HepG2 (cell line): ENCODE results near the gene C4orf33. TPM values are rescaled to one million over a fixed set of nuclear protein-coding genes. Genes with fewer than 3 reads are reported as not detected.

Source experiments
- ATAC-seq: fragments of 200-7000 bp; cut with Tn5 transposase; 3 replicates; pipeline ENCODE4 v1.9.1; 2020; ENCODE audit warnings: mild to moderate bottlenecking, moderate library complexity
- BruUV-seq: library from RNA; stranded (reverse); fragments of 400-500 nt; replicated peaks from 2 replicates; lab custom pipeline; 2021; lab: Mats Ljungman, UMichigan
- CTCF ChIA-PET: fragments of 300-600 bp; formaldehyde crosslinking; extraction: SDS; loops from one replicate; lab custom pipeline; 2021; ENCODE audit warnings: low total read pairs, inconsistent platforms, low intra/inter-chr PET ratio; lab: Yijun Ruan, JAX
- POLR2A ChIA-PET: fragments of 350-600 bp; sonication (Branson Sonifier 250); formaldehyde crosslinking; loops from one replicate; lab custom pipeline; 2020; ENCODE audit warnings: antibody characterized with exemption, inconsistent platforms; lab: Yijun Ruan, JAX
- DNase-seq: peaks from one replicate; pipeline ENCODE4 v3.0.0-alpha.2; 2015; ENCODE audit warnings: low spot score
- FAIRE-seq: peaks from 3 replicates; lab custom pipeline; 2011; peaks lifted over from hg19 to GRCh38; lab: Jason Lieb, UNC
- H2AFZ ChIP-seq: one replicate; pipeline ENCODE4 v1.6.1; 2011; ENCODE audit warnings: low read length, inconsistent platforms
- H3K27ac ChIP-seq: fragments of 300-600 bp; 3 replicates; pipeline ENCODE4 v1.8.0; 2011; ENCODE audit warnings: mixed run types, mild to moderate bottlenecking, mixed read lengths, low read length, inconsistent platforms; ENCODE audit not compliant: insufficient read depth; ENCODE audit errors: extremely low read length
- H3K27me3 ChIP-seq, 2 experiments: fragments of 200-600 bp in 1 of 2; 2 replicates in 1 of 2; 3 replicates in 1 of 2; pipeline versions ENCODE4 v1.6.0 to v1.8.0; 2011; ENCODE audit warnings: low read length in 2 of 2, mild to moderate bottlenecking in 2 of 2, moderate library complexity in 2 of 2, inconsistent platforms in 1 of 2; ENCODE audit not compliant: insufficient read depth in 2 of 2, control insufficient read depth in 1 of 2
- H3K36me3 ChIP-seq, 2 experiments: fragments of 200-600 bp in 1 of 2; replicated peaks in 1 of 2; 2 replicates in 1 of 2; 3 replicates in 1 of 2; pipeline versions ENCODE4 v1.5.1 to v1.8.0; 2011; ENCODE audit warnings: low read length in 2 of 2, inconsistent platforms in 1 of 2; ENCODE audit not compliant: insufficient read depth in 2 of 2, control insufficient read depth in 1 of 2
- H3K4me1 ChIP-seq: 2 replicates; pipeline ENCODE4 v1.5.1; 2012; ENCODE audit warnings: low read length, inconsistent platforms; ENCODE audit not compliant: insufficient read depth
- H3K4me2 ChIP-seq: 2 replicates; pipeline ENCODE4 v1.6.0; 2011; ENCODE audit warnings: low read depth, low read length, inconsistent platforms
- H3K4me3 ChIP-seq, 3 experiments: fragments of 200-600 bp in 1 of 3; sonication (generic), shearing (Covaris generic) in 1 of 3; replicated peaks in 1 of 3; 2 replicates each; pipeline ENCODE4 v1.5.1; 2011 to 2016; ENCODE audit warnings: low read length in 3 of 3, inconsistent platforms in 2 of 3, low read depth in 2 of 3, mild to moderate bottlenecking in 2 of 3, control low read depth in 1 of 3, mixed read lengths in 1 of 3; ENCODE audit not compliant: insufficient read depth in 1 of 3
- H3K79me2 ChIP-seq: one replicate; pipeline ENCODE4 v1.6.1; 2011; ENCODE audit warnings: low read length, inconsistent platforms; ENCODE audit not compliant: insufficient read depth
- H3K9ac ChIP-seq: 2 replicates; pipeline ENCODE4 v1.6.0; 2011; ENCODE audit warnings: mild to moderate bottlenecking, low read depth, low read length, inconsistent platforms; ENCODE audit not compliant: insufficient read depth
- H3K9me3 ChIP-seq: 2 replicates; pipeline ENCODE4 v1.5.1; 2012; ENCODE audit warnings: mild to moderate bottlenecking, low read length
- H4K20me1 ChIP-seq: 2 replicates; pipeline ENCODE4 v1.6.0; 2011; ENCODE audit warnings: inconsistent platforms, mild to moderate bottlenecking, low read length, moderate library complexity; ENCODE audit not compliant: insufficient read depth
- ARNT2 ChIP-seq: sonication (generic); formaldehyde crosslinking; IDR thresholded peaks from 2 replicates; pipeline ENCODE4 v1.8.0; 2022; ENCODE audit warnings: mild to moderate bottlenecking, low read depth, missing genetic modification reagents, moderate library complexity
- DPF2 ChIP-seq: sonication (generic); formaldehyde crosslinking; IDR thresholded peaks from 2 replicates; pipeline ENCODE4 v1.4.0; 2020; ENCODE audit warnings: mild to moderate bottlenecking, low read depth, missing genetic modification reagents, borderline replicate concordance
- FOXC1 ChIP-seq: sonication (generic); formaldehyde crosslinking; IDR thresholded peaks from 2 replicates; pipeline ENCODE4 v1.8.0; 2022; ENCODE audit warnings: mild to moderate bottlenecking, missing genetic modification reagents, borderline replicate concordance
- HDAC2 ChIP-seq: sonication (generic); formaldehyde crosslinking; IDR thresholded peaks from 2 replicates; pipeline ENCODE4 v1.4.0; 2020; ENCODE audit warnings: missing genetic modification reagents
- HOXA7 ChIP-seq: sonication (generic); formaldehyde crosslinking; IDR thresholded peaks from 2 replicates; pipeline ENCODE4 v1.8.1; 2022; ENCODE audit warnings: mild to moderate bottlenecking, missing genetic modification reagents, moderate library complexity
- KLF11 ChIP-seq: IDR thresholded peaks from 2 replicates; pipeline ENCODE4 v1.6.1; 2016; ENCODE audit warnings: missing compliant biosample characterization
- MIXL1 ChIP-seq: IDR thresholded peaks from 2 replicates; pipeline ENCODE4 v1.6.1; 2016
- NR2F6 ChIP-seq, 2 experiments: IDR thresholded peaks; 2 replicates each; pipeline ENCODE4 v1.6.1; 2016; ENCODE audit warnings: antibody characterized with exemption in 1 of 2, mild to moderate bottlenecking in 1 of 2
- RBM39 ChIP-seq: fragments of 200-400 bp; formaldehyde crosslinking; IDR thresholded peaks from one replicate; pipeline ENCODE4 v1.6.1; 2018; ENCODE audit warnings: antibody characterized with exemption, mild to moderate bottlenecking, low read depth, low read length; ENCODE audit not compliant: poor library complexity, severe bottlenecking
- TBX2 ChIP-seq: sonication (generic); formaldehyde crosslinking; IDR thresholded peaks from 2 replicates; pipeline ENCODE4 v1.5.0; 2020; ENCODE audit warnings: missing genetic modification reagents, mild to moderate bottlenecking, borderline replicate concordance
- TEAD3 ChIP-seq: optimal IDR thresholded peaks from 2 replicates; pipeline ENCODE3; 2016; ENCODE audit warnings: borderline replicate concordance
- ZNF446 ChIP-seq: sonication (generic); formaldehyde crosslinking; IDR thresholded peaks from 2 replicates; pipeline ENCODE4 v1.5.0; 2020; ENCODE audit warnings: mild to moderate bottlenecking, missing genetic modification reagents
- ZNF484 ChIP-seq: sonication (generic); formaldehyde crosslinking; IDR thresholded peaks from 2 replicates; pipeline ENCODE4 v1.5.1; 2020; ENCODE audit warnings: mild to moderate bottlenecking, low read depth, missing genetic modification reagents, borderline replicate concordance
- ZNF510 ChIP-seq: sonication (generic); formaldehyde crosslinking; IDR thresholded peaks from 2 replicates; pipeline ENCODE4 v1.4.0; 2020; ENCODE audit warnings: low read depth, mild to moderate bottlenecking, missing genetic modification reagents
- ZNF572 ChIP-seq: sonication (generic); formaldehyde crosslinking; IDR thresholded peaks from 2 replicates; pipeline ENCODE4 v1.5.1; 2020; ENCODE audit warnings: mild to moderate bottlenecking, missing genetic modification reagents
- WGBS: methylation state at CpG from one replicate; pipeline ENCODE4 v1.1.6; 2017; ENCODE audit warnings: low lambda C conversion rate; 5-methylcytosine and 5-hydroxymethylcytosine counted together
- in situ Hi-C: cut with HindIII; loops from 2 replicates; pipeline ENCODE4 v1.10.0; 2017; ENCODE audit warnings: low pct_unique_long_range_greater_than_20kb; ENCODE audit not compliant: extremely low pct_ligation_motif_present
- intact Hi-C: fragments of 100-400 bp; cut with micrococcal nuclease; formaldehyde crosslinking; loops from one replicate; pipeline ENCODE4 v1.10.0; 2022; ENCODE audit not compliant: unreplicated experiment
- polyA plus RNA-seq, 8 experiments: library from polyadenylated mRNA; depleted of rRNA in 3 of 8; stranded (reverse) in 7 of 8; unstranded in 1 of 8; fragments of >200 nt; fragmentation: Illumina TruSeq in 4 of 8; extraction: Trizol in 4 of 8; gene quantifications; 2 replicates each; pipeline versions ENCODE4 v1.2.1 to v1.2.3, GENCODE V29; 2011 to 2016; ENCODE audit warnings: low read depth in 4 of 8, missing spikeins in 1 of 8, mixed read lengths in 1 of 8; ENCODE audit not compliant: insufficient read depth in 1 of 8
- total RNA-seq, 5 experiments: library from RNA; depleted of rRNA; stranded (reverse); fragments of >200 nt; fragmentation: Illumina TruSeq; extraction: Trizol; gene quantifications; 2 replicates each; pipeline ENCODE4 v1.2.3, GENCODE V29; 2016; ENCODE audit warnings: low read depth in 1 of 5
- TF ChIP-seq, protein P1 (sequence below): sonication (generic); formaldehyde crosslinking; IDR thresholded peaks from 2 replicates; pipeline ENCODE4 v1.4.0; 2020; ENCODE audit warnings: missing genetic modification reagents
- TF ChIP-seq, protein P2 (sequence below): sonication (generic); formaldehyde crosslinking; IDR thresholded peaks from 2 replicates; pipeline ENCODE4 v1.4.0; 2020; ENCODE audit warnings: missing genetic modification reagents

Gene C4orf33
- total and polyA plus RNA-seq, 2 of the 13 experiments (the other 11 are each of a cell fraction or from before 2014, with no cell fraction given): 2.8 to 3.3 TPM

GRCh38 chr4:129146639-129147038, 50.7 kb downstream of the C4orf33 start:
- Histone ChIP-seq H3K4me2 (no peak overlapping the region), H3K27ac (no peak overlapping the region), H4K20me1 (no peaks in the 10 kb centered on the region), H3K9me3 (no peaks in the 10 kb centered on the region), H3K36me3 (no peaks in the 10 kb centered on the region), H3K79me2 (no peaks in the 10 kb centered on the region), H3K4me1 (no peaks in the 10 kb centered on the region), H3K27me3 (peaks cover 0 to 30% of the 10 kb centered on the region in 2 experiments; a peak in 2 of 5 replicates), H3K9ac (no peak overlapping the region), H3K4me3 (no peak overlapping the region), H2AFZ (no peak overlapping the region)
- ChIA-PET POLR2A (no interaction called here), CTCF (no interaction called here)
- intact Hi-C loops: no loop called here
- FAIRE-seq: no peak
- ATAC-seq: peak; percentile 49; the same call in 2 of the 3 replicates
- DNase-seq: no peak
- in situ Hi-C loops: no loop called here
- WGBS: 48% methylated on average over 2 of the region's 2 CpGs
- BruUV-seq: no TSS peak
- no peak for TF ChIP-seq NR2F6 (IDR thresholded peaks at IDR 0.05)
- TF ChIP-seq NR2F6 (CRISPR knock-in tag; IDR thresholded peaks at IDR 0.05): no peak
- no peak for TF ChIP-seq ZNF484 (CRISPR knock-in tag)
- TF ChIP-seq HOXA7: no peak
- TF ChIP-seq ARNT2 (CRISPR knock-in tag): no peak
- no peak for TF ChIP-seq MIXL1
- no peak for TF ChIP-seq ZNF510 (CRISPR knock-in tag)
- no peak for TF ChIP-seq TEAD3 (CRISPR knock-in tag)
- TF ChIP-seq DPF2 (CRISPR knock-in tag): no peak
- TF ChIP-seq, protein P1, sequence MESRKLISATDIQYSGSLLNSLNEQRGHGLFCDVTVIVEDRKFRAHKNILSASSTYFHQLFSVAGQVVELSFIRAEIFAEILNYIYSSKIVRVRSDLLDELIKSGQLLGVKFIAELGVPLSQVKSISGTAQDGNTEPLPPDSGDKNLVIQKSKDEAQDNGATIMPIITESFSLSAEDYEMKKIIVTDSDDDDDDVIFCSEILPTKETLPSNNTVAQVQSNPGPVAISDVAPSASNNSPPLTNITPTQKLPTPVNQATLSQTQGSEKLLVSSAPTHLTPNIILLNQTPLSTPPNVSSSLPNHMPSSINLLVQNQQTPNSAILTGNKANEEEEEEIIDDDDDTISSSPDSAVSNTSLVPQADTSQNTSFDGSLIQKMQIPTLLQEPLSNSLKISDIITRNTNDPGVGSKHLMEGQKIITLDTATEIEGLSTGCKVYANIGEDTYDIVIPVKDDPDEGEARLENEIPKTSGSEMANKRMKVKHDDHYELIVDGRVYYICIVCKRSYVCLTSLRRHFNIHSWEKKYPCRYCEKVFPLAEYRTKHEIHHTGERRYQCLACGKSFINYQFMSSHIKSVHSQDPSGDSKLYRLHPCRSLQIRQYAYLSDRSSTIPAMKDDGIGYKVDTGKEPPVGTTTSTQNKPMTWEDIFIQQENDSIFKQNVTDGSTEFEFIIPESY (CRISPR knock-in tag): no peak
- TF ChIP-seq, protein P2, sequence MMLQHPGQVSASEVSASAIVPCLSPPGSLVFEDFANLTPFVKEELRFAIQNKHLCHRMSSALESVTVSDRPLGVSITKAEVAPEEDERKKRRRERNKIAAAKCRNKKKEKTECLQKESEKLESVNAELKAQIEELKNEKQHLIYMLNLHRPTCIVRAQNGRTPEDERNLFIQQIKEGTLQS (CRISPR knock-in tag): no peak
- TF ChIP-seq ZNF572: no peak
- TF ChIP-seq RBM39: no peak
- no peak for TF ChIP-seq HDAC2
- TF ChIP-seq ZNF446 (CRISPR knock-in tag): no peak
- no peak for TF ChIP-seq TBX2
- TF ChIP-seq KLF11 (CRISPR knock-in tag): no peak
- TF ChIP-seq FOXC1: no peak
